Stimulated activated CD8-positive, alpha-beta memory T cell treated with anti-CD3 and anti-CD28 coated beads, Interleukin-12 subunit alpha, Interleukin-12 subunit beta, amount 100 ng/mL, for 1 hour (primary cell): ENCODE measurements around the gene NEMF.
"Not testable (repeated sequence)": the region's sequence is repeated elsewhere in the genome, so short reads cannot be mapped to it uniquely, and the experiment has no call there.

Source experiments
- DNase-seq: peaks from one replicate; pipeline ENCODE4 v3.0.0-alpha.2; 2020; ENCODE audit warnings: low read depth

Gene NEMF

DNA sequence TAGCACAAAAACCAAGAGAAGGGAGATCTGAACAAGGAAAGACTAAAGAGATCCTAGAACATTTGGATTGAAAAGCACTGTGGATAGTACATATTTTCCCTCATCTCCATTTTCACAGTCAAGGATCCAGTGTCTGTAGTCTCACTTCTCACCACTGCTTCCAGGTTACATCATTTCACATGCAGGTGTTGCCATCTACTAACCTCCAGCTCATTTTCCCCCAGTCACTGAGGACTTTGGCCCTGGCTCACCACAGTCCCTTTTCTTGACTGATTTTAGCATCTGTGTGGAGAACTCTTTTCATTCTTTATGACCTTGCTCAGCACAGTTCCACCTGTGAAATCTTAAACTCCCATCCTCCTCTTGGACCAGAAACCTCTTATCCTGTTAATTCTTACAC is 106.1 kb downstream of the NEMF start:
- not testable (repeated sequence) for DNase-seq

DNA sequence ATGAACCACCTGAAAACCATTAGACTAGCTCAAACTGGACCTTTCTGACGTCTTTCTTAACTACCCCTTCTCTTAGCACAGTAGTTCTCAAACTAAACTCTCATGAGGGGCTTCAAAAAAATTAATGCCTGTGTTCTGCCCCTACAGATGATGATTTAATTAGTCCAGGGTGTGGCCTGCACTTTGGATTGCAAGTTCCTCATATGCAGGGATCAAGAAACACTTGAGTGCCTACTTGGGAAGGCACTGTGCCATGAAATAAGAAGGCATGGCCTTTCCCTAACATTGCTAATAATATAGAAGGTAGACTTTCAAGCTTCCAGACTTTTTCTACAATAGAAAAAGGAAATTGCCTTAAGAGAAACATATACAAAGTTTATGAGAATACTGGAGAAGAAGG is 107.4 kb downstream of the NEMF start:
- no peak for DNase-seq

DNA sequence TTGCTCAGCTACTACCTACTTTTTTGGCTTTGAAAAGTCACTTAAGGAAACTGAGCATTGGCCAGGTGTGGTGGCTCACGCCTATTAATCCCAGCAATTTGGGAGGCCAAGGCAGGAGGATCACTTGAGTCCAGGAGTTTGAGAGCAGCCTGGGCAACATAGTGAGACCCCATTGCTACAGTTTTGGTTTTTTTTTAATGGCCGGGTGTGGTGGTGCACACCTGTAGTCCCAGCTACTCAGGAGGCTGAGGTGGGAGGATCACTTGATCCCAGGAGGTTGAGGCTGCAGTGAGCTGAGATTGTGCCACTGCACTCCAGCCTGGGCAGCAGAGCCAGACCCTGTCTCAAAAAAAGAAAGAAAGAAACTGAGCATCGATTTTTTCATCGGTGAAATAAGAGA is 116.9 kb downstream of the NEMF start:
- DNase-seq, result not testable (repeated sequence)

DNA sequence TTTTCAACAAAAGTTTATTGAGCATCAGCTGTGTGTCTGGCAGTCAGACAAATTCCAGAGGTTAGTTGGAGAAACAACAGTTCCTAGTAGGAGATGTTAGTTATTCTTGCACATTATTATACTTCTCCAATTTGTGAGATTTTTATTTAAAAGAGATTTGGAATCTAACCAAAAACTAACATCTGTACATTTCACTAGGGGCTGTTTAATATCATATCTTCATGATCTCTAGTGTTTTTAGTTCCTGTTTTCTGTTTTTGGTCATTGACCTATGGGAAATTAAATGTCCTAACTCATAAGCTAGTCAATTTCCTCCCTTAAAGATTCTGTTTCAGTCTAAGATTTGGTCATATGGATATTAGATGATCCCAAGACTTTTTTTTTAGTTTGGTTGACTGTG is 118.8 kb downstream of the NEMF start:
- DNase-seq, result no peak

DNA sequence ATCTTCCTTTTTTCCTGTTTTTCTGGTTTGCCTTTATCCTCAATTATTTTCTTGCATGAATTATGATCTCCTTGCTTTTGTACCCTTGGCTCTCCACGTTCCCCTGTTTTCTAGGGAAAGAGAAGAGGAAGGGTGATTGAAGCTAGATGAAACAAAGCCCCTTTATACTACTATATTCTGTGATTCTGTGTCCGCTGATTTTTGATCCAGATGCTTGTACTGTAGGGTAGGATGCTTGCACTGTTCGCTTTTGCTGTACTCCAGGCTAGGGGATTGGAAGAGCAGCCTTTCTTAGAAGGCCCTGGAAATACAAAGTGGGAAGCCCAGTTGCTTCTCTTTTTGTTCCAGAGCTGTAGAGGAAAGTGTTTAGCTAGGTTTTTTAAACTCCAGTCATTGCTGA is 119.7 kb downstream of the NEMF start:
- DNase-seq, result no peak
